ENCODE data around the gene CD226.
"Not testable (repeated sequence)": the region's sequence is repeated elsewhere in the genome, so short reads cannot be mapped to it uniquely, and the experiment has no call there.

CD226 gene

DNA sequence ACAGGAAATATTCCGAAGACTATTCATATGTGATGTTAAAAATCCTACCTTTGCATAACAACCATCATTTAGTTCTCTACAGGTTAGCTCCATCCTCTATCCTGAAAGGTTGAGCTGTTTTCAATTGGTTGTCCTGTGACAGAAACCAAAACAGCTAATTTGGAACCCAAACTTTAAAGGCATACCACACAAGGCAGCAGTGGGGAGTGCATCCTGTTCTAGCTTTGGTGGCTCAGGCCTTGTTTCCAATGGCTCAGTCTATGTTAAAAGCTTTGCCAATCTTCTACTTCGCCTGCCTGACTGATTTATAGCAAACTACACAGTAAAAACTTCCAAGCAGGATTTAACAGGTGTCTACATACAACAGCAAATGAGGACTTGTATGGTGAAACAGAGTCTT lies 3.2 kb downstream of the CD226 start:
- TF ChIP-seq, protein P1, sequence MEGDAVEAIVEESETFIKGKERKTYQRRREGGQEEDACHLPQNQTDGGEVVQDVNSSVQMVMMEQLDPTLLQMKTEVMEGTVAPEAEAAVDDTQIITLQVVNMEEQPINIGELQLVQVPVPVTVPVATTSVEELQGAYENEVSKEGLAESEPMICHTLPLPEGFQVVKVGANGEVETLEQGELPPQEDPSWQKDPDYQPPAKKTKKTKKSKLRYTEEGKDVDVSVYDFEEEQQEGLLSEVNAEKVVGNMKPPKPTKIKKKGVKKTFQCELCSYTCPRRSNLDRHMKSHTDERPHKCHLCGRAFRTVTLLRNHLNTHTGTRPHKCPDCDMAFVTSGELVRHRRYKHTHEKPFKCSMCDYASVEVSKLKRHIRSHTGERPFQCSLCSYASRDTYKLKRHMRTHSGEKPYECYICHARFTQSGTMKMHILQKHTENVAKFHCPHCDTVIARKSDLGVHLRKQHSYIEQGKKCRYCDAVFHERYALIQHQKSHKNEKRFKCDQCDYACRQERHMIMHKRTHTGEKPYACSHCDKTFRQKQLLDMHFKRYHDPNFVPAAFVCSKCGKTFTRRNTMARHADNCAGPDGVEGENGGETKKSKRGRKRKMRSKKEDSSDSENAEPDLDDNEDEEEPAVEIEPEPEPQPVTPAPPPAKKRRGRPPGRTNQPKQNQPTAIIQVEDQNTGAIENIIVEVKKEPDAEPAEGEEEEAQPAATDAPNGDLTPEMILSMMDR (IDR thresholded peaks at IDR 0.05; ENCODE audit: insufficient read depth, low read length, poor library complexity, severe bottlenecking), result no peak
- TF ChIP-seq EZH2phosphoT487 (conservative IDR thresholded peaks at IDR 0.05; ENCODE audit: low read length), result no peak
- no peaks in the 10 kb centered on the region for H3K36me3 ChIP-seq (ENCODE audit: low read length)

DNA sequence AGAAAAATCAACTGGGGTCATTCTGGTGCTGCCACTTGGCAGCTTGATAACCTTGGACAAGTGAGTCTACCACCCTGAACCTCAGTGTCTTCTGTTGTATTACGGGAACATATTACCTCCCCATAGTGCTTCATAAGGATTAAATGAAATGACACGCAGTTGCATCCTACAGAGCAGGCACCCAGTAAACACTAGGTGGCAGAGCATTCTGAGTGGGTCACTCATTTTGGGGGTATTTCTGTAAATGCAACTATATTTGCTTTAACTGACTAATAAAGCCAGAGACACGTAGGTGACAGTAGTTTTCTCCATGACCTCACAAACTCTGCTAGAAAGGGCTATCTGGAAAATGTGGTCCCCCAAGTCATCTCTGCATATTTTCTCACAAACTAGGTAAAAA lies 4.7 kb downstream of the CD226 start:
- Histone ChIP-seq H3K9me3 (ENCODE audit: insufficient read depth, low read length) (no peaks in the 10 kb centered on the region), H3K79me2 (ENCODE audit: insufficient read depth, low read length) (no peaks in the 10 kb centered on the region), H3K9me2 (replicated peaks; ENCODE audit: insufficient read depth, low read length) (no peaks in the 10 kb centered on the region), H3K4me2 (ENCODE audit: low read depth, low read length, poor library complexity, severe bottlenecking) (no peak overlapping the region), H3K36me3 (ENCODE audit: low read length) (no peaks in the 10 kb centered on the region), H3F3A (ENCODE audit: insufficient read depth) (no peaks in the 10 kb centered on the region), H3K27me3 (ENCODE audit: low read length) (no peaks in the 10 kb centered on the region), H3K4me3 (ENCODE audit: insufficient read depth, low read length, poor library complexity, severe bottlenecking) (no peak overlapping the region), H3K27ac (ENCODE audit: low read depth, low read length) (no peak overlapping the region), H4K20me1 (ENCODE audit: low read depth, low read length) (no peaks in the 10 kb centered on the region), H2AFZ (ENCODE audit: low read depth, low read length, severe bottlenecking) (no peak overlapping the region), H3K9ac (ENCODE audit: low read length) (no peak overlapping the region)
- TF ChIP-seq EZH2phosphoT487 (conservative IDR thresholded peaks at IDR 0.05; ENCODE audit: low read length), result no peak
- TF ChIP-seq, protein P1 (IDR thresholded peaks at IDR 0.05; ENCODE audit: insufficient read depth, low read length, poor library complexity, severe bottlenecking), result no peak

More for the DNA sequence above, 3.2 kb downstream of the CD226 start:
- H2AFZ ChIP-seq (ENCODE audit: low read depth, low read length, severe bottlenecking), result no peak overlapping the region
- H3K4me2 ChIP-seq (ENCODE audit: low read depth, low read length, poor library complexity, severe bottlenecking), result no peak overlapping the region
- no peaks in the 10 kb centered on the region for H3K27me3 ChIP-seq (ENCODE audit: low read length)
- H3K27ac ChIP-seq (ENCODE audit: low read depth, low read length), result no peak overlapping the region
- no peaks in the 10 kb centered on the region for H3K9me2 ChIP-seq (replicated peaks; ENCODE audit: insufficient read depth, low read length)
- no peaks in the 10 kb centered on the region for H3K79me2 ChIP-seq (ENCODE audit: insufficient read depth, low read length)
- no peaks in the 10 kb centered on the region for H3F3A ChIP-seq (ENCODE audit: insufficient read depth)
- no peaks in the 10 kb centered on the region for H3K9me3 ChIP-seq (ENCODE audit: insufficient read depth, low read length)
- H4K20me1 ChIP-seq (ENCODE audit: low read depth, low read length), result no peaks in the 10 kb centered on the region
- no peak overlapping the region for H3K4me3 ChIP-seq (ENCODE audit: insufficient read depth, low read length, poor library complexity, severe bottlenecking)
- no peak overlapping the region for H3K9ac ChIP-seq (ENCODE audit: low read length)

DNA sequence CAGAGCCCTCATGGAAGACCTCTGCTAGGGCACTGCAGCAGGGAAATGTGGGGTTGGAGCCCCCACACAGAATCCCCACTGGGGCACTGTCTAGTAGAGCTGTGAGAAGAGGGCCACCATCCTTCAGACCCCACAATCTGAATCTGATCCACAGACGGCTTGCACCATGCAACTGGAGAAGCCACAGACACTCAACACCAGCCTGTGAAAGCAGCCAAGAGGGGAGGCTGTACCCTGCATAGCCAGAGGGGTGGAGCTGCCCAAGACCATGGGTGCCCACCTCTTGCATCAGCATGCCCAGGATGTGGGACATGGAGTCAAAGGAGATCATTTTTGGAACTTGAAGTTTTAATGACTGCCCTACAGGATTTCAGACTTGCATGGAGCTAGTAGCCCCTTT lies 6.5 kb downstream of the CD226 start:
- Histone ChIP-seq H3K36me3 (ENCODE audit: low read length) (no peaks in the 10 kb centered on the region), H3K9me3 (ENCODE audit: insufficient read depth, low read length) (no peaks in the 10 kb centered on the region), H3F3A (ENCODE audit: insufficient read depth) (no peaks in the 10 kb centered on the region), H3K9me2 (replicated peaks; ENCODE audit: insufficient read depth, low read length) (no peaks in the 10 kb centered on the region), H3K27ac (ENCODE audit: low read depth, low read length) (no peak overlapping the region), H3K4me3 (ENCODE audit: insufficient read depth, low read length, poor library complexity, severe bottlenecking) (no peak overlapping the region), H3K27me3 (ENCODE audit: low read length) (no peaks in the 10 kb centered on the region), H3K4me2 (ENCODE audit: low read depth, low read length, poor library complexity, severe bottlenecking) (no peak overlapping the region), H3K9ac (ENCODE audit: low read length) (no peak overlapping the region), H2AFZ (ENCODE audit: low read depth, low read length, severe bottlenecking) (no peak overlapping the region), H4K20me1 (ENCODE audit: low read depth, low read length) (no peaks in the 10 kb centered on the region), H3K79me2 (ENCODE audit: insufficient read depth, low read length) (no peaks in the 10 kb centered on the region)
- no peak for TF ChIP-seq EZH2phosphoT487 (conservative IDR thresholded peaks at IDR 0.05; ENCODE audit: low read length)
- TF ChIP-seq, protein P1 (IDR thresholded peaks at IDR 0.05; ENCODE audit: insufficient read depth, low read length, poor library complexity, severe bottlenecking), result no peak

DNA sequence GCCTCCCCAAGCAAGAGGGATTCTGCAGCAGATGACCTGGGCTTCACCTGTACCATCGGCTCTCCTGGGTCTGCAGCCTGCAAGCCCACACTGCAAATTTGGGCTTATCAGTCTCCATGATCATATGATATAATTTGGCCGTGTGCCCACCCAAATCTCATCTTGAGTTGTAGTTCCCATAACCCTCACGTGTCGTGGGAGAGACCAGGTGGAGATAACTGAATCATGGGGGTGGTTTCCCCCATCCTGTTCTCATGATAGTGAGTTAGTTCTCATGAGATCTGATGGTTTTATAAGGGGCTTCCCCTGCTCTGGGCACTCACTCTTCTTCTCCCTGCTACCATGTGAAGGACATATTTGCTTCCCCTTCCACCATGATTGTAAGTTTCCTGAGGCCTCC lies 7.9 kb downstream of the CD226 start:
- not testable (repeated sequence) for H4K20me1 ChIP-seq (ENCODE audit: low read depth, low read length); H3K27ac ChIP-seq (ENCODE audit: low read depth, low read length); H3K9me2 ChIP-seq (replicated peaks; ENCODE audit: insufficient read depth, low read length); H3K4me3 ChIP-seq (ENCODE audit: insufficient read depth, low read length, poor library complexity, severe bottlenecking); H3K36me3 ChIP-seq (ENCODE audit: low read length); H3K9me3 ChIP-seq (ENCODE audit: insufficient read depth, low read length); H2AFZ ChIP-seq (ENCODE audit: low read depth, low read length, severe bottlenecking); H3K4me2 ChIP-seq (ENCODE audit: low read depth, low read length, poor library complexity, severe bottlenecking); H3K9ac ChIP-seq (ENCODE audit: low read length); H3F3A ChIP-seq (ENCODE audit: insufficient read depth); H3K79me2 ChIP-seq (ENCODE audit: insufficient read depth, low read length); H3K27me3 ChIP-seq (ENCODE audit: low read length)

All from SU-DHL-6 (cell line).